NCI-H748 (cell line): Measurements from ENCODE around the gene CLASP1.

Experiments
- DNase-seq: peaks from one replicate; lab custom pipeline; 2025; ENCODE audit not compliant: unreplicated experiment; lab: John Stamatoyannopoulos, UW

CLASP1 gene

DNA sequence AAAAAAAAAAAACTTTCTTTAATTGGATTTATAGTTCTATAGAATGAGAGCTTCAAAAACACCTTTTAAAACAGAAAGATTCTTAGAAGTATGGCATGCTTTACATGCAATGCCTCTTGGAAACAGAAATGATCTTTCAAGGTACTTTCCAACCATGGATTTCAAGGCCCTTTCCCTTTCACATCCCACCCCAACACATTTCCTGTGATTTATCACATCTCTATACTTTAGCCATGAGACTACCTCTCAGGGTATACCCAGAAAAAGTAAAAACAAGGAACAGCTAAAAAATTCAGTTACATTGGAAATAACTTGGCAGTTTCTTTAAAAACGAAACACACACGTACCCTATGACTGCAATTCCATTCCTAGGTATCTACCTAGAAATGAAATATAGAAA, 103.3 kb downstream of the CLASP1 start:
- no peak for DNase-seq

DNA sequence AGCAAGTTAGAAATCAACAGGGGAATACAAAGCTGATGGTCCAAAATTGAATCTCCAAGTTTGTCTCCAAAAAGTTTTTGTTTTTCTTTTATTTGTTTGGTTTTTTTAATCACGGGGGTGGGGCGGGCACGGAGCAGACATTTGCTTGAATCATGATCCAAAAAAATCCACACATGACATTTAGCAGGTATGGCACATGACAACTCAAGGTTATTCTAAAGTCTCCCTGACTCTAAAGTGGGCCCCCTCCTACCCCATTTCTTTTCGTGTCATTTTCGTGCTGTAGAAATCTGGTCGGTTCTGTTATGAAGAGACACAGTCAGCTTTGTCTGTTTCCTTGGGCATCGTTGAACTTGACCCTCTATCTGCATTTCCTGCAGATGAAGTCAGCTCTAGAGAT, 104.0 kb downstream of the CLASP1 start:
- DNase-seq: no peak

DNA sequence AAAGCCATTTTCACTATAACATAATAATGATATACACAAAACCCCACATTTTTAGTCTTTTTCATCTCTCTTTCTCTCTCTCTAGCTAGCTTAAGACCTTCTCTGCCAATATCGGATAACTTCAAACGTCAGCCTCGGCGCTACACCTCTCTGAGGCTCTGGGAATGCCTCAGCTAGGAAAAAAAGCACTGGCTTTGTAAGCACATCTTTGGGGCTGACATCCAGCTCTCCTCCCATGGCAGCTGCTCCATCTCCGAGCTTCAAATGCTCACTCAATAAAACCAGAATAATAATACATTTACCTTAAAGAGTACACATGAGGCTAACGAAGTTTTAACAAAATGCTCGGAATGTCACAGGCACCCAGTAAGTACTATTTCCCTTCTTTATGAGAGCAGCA, 107.8 kb downstream of the CLASP1 start:
- DNase-seq: no peak

DNA sequence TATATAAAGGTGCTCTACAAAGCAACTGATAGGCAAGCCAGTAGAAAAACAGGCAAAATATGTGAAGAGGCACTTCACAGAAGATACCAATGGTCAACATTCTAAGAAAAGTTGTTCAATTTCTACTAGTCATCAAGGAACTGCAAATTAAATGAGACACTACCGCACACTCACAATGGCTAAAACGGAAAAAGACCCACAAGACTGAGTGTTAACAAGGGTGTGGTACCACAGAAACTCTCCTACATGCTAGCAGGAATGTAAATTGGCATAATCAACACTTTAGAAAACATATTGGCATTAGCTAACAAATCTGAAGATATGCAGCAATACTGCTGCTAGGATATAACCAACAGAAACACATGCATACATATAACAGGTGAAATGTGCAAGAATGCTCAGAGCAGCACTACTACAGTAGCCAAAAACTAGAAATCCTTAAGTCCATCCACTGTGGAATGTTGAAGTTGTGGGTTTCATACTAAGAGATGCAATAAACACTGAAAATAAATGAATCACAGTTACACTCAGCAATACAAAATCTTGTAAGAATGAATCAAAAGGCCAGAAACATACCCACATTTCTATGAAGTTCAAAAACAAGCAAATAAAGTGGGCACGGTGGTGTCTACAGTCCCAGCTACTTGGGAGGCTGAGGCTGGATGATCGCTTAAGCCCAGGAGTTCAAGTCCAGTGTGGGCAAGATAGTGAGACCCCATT, 109.4 kb downstream of the CLASP1 start:
- DNase-seq: no peak

DNA sequence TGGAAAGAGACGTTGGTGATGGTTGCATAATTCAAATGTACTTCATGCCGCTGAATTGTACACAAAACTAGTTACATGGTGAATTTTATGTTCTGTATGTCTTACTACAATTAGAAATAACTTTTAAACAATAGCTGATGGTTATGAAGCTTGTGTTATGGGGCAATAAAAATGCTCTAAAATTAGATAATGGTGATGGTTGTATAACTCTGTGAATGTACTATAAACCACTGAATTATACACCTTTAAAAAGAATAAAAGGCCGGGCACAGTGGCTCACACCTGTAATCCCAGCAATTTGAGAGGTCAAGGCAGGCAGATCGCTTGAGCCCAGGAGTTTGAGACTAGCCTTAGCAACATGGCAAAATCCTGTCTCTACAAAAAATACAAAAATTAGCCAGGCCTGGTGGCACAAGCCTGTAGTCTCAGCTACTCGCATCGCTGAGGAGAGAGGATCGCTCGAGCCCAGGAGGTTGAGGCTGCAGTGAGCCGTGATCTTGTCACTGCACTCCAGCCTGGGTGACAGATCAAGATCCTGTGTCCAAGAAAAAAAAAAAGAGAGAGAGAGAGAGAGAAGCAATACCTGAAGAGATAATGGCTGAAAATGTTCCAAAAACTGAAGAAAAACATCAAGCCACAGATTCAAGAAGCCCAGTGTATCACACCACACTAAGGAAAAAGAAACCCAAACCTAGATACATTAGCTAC, 112.3 kb downstream of the CLASP1 start:
- DNase-seq: no peak

DNA sequence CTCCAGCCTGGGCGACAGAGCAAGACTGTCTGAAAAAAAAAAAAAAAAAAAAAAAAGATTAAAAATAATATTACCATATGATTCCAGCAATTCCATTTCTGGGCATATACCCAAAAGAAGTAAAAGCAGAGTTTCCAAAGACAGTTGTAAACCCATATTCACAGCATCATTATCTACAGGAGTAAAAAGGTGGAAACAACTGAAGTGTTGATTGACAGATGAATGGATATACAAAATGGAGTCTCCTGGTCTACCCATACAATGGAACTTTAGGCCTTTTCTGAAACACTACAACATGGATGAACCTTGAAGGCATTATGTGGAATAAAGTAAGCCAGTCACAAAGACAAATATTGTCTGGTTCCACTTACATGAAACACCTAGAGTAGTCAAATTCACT, 112.9 kb downstream of the CLASP1 start:
- no peak for DNase-seq

DNA sequence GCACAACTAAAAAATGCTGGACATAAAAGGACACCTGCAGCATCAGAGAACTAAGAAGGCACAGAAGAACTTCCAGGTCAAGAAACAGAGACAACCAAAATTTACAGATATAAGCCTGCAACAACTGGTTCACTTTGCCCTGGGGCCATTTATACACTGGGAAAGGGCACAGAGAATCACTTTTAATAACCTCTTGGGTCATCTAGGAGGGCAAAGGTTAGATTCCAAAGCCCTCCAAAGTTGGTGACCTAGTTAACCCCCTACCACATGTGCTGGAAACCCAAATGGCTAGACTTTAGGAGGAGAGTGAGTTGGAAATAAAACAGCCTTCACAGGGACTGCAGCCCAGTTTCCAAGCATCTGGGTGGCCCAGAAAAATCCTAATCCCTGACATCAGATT, 115.3 kb downstream of the CLASP1 start:
- no peak for DNase-seq

DNA sequence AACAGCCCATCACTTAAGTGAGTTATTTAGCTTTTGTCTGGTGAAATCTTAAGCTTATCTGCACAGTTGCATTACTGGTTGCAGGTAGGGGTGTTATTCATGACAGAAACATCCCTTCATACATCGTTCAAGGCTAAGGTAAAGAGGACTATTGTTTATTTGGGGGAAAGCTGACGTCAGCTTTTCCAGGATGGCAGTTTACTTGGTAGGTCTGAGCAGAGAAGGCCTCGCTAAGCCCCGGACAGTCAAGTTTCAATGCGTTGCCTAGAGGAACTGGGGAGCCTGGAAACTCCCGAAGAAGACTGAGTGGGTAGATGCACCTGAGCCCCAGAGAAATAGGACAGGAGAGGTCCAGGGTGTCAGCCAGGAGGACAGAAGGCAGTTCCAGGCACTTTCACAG, 116.4 kb downstream of the CLASP1 start:
- DNase-seq: peak; percentile 10

DNA sequence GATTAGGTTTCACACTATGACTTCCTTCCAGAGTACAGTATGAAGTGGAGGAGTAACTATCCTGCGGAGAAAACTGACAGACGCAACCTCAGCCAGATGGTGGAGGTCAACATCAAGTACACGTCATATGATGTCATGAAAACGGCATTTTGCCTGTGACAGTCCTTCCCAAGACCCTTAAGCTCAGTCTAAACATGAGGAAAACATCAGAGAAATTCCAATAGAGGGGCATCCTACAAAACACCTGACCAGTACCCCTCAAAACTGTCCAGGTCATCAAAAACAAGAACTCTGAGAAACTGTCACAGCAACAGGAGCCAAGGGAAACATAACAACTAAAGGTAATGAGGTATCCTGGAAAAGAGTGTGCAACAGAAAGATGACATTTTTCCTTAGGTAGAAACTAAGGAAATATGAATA, 116.9 kb downstream of the CLASP1 start:
- DNase-seq: peak; percentile 24

DNA sequence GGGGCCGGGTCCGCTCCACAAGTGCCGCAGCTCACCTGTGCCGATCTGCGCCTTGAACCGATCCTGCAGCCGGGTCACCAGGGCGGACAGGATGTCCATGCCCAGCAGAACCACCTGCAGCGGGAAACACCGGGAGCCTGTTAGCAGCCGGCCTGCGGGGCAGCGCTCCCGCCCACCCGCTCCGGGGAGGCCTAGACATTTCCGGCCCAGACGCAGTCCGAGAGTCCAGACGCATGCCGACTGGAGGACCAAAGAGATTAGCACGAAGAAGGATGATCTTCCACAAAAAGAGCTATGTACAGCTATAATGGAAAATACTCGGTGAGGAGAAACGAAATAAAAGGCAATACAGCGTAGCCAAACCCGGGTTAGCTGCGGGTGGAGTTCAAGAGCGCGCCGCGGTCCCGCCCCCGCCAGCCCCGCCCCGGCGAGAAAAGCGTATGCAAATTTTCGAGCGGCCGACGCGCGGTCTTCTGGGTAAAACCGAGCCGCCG, 119.0 kb downstream of the CLASP1 start:
- DNase-seq: peak; percentile 83

DNA sequence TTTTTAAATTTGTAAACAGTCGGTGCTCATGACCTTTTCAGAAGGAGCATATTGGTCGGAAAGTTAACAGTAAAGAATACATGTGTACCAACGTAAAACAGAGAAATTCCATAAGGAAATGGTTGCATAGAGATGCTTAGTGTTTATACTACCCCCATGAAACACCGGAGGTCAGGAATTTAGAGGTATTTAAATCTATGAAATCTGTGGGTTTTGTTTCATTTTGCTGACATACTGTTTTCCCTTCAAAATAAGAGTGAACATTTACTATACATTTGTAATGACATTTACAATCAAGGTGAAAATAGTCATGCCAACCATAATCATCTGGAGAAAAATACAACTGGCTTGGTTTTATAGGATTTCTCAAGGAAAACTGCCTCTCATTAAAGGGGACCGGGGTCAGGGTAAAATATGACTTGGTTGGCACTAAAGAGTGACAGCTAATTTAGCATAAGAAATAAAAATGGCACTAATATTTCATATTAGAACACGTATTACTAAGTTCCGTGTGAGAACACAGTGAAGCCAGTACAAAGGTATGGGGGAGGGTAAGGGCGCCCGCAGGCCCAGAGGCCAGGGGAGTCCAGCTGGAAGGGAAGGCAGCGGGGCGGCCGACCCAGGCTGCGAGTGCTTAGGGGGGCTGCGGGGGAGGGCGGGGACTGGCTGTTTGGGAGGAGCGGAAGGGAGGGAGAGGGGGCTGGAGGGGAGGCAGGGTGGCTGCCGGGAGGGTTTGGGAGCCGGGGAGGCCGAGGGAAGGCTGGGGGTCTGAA, 119.6 kb downstream of the CLASP1 start:
- peak; percentile 82 for DNase-seq

DNA sequence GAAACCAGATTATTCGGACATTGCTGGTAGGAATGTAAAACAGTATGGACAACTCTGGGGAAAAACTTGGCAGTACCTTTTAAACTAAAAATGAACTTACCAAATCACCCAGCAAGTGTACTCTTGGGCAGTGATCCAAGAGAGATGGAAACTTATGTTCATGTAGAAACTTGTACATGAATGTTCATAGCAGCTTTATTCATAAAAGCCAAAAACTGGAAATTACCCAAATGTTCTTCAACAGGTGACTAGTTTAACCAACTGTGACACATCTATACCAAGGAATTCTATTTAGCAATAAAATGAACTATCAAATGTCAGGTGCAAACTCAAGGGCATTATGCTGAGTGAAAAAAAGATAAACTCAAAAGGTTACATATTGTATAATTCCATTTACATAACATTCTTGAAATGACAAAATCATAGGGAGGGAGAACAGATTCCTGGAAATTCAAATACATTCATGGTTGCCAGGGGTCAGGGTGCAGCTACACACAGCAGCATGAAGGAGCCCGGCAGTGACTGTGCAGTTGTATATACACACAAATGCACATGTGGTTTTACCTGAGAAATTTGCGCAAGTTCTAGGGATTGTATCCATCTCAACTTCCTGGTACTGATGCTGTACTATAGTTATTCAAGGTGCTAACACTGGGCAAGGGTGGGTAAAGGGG, 122.1 kb downstream of the CLASP1 start:
- DNase-seq: no peak

DNA sequence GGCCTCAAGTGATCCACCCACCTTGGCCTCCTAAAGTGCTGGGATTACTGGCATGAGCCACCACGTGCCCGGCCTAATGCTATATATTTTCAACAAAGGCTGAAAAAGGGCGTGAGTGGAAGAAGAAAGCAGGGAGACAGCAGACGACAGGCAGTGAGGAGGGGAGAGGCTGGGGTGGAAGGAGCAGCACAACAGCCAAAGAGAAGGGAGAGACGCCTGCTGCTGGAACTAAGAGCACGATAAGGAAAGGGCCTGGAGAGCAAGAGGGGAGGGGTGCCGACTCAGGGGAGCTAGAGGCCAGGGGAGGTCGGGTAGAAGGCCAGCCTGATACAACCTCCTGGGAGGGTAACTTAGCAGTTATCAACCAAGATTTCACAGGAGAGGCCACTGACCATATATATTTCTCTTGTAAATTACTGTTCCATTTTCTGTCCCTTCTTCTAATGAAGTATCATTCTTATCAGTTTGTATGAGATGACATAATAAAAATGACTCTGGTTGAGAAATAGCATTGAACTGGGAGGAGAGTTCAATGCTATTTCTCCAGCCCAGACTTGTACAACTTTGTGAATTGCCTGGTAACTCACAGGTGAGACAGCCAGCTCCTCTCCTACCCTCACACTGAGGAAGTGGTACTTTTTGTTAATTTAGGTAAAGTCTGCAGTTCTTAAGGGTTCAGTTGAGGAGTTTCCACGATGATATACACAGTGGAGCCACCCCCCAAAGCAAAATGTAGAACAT, 124.4 kb downstream of the CLASP1 start:
- no peak for DNase-seq

DNA sequence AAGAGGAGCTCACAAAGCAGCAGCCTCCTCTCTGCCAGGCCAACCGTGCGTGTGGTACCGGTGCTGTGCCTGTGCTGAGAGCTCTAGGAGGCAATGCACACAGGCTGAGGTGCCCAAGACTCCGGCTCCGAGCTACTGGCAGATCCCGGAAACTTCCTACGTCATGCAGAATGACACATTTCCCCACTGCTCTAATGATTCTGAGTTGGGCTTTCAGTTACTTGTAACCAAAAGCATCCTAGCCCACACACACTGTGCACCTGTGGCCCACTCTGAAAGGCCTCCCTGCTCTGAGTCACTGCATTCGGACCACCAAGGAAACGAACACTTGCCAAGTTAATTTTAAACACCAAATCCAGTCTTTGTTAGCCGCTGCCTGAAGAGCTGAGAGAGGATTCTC, 127.9 kb downstream of the CLASP1 start:
- DNase-seq: no peak

DNA sequence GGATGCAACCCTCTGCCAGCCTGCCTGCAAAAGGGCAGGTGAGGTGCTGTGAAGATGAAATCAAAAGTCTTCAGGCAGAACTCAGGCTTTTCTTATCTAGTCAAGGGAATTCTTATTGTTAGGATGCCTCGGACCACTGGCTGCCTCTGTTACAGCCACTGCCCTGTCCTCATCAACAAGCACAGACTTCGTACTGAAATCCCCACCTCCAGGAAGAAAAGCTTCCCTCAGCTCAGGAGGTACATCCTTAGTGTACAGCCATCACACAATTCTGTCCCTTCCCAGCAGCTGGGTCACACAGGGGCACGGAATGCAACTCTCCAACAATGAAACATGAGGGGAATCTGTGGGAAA, 128.6 kb downstream of the CLASP1 start:
- no peak for DNase-seq

DNA sequence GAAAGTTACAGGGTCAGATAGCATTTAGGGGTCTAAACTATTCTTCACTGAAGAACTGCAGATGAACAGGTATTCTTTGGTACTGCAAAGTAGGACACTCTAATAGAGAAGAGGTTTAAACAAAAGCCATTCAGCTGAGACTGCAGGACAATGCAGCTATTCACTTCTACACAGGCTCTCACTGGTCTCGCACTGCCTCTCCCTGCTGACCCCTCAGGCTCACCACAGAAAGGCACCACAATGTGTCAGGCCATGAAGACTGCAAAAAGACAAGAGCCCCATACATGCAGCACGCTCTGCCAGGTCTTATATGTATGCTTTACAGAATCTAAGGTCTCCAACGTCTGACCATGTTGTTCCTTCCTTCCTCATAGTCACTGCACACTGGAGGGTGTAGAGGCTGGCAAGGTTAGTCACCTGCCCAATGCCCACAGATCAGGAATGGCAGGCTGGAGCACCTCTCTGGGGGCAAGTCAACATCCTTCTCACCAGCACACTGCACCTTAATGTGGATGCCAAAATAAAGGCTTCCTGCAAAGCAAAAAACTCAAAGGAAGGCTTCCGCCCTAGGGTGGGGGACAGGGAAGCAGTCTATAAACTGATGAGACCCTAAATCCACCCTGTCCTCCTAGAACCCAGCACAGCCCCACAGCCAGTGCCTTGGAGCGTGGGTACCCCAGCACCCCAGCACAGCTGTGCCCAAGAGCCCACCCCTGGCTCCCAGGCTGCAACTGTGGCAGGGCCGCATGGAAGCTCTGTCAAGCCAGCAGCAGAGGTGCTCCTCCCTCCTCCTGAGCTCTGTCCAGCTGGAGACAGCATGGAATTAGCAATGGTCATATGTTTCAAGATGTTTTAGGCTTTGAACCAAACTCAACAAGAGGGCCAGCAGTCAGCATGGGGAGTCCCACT, 129.3 kb downstream of the CLASP1 start:
- DNase-seq: no peak

DNA sequence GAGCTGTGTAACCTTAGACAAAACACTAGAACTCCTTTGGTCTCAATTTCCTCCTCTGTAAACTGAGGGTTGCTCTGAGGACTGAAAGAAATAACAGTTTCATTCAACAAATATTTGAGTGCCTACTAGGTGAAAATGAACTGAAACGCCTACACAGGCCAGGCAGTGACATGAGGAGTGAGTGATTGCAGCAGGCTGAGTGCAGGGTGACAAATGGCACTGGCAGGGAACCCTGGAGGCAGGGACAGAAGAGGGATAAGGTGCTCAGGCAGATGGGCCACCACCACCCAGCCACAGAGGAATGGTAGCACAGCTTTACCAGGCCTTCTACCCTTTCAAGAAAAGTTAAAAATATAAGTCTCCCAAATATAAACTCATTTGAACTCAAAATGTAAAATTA, 130.1 kb downstream of the CLASP1 start:
- no peak for DNase-seq

DNA sequence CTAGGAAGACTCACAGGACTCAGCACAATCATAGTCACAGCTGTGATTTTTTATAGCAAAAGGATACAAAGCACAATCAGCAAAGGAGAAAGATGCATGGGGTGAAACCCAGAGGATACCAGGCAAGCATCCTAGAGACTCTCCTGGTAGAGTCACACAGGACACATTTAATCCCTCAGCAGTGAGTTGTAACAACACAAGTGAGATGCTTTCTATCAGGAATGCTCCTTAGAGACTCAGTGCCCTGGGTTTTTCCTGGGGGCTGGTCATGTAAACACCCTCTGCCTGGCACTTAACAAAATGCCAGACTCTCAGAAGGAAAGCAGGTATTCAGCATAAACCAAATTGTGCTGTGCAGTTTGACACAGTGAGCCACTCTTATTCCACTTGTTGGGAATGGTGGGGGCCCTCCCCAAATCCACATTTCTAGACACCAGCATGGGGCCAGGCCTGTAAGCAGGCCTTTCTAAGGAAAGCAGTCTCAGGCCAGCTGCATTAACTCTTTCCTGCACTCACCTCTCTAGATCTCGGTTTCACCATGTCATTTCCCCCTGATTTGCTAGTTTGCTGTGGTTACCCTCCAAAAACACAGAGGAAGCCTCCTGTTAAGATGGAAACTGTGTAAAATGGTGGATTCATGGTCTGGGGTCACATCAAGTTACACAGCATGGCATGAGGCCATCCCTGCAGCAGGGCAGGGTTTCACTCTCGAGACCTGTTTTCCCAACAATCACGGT, 135.5 kb downstream of the CLASP1 start:
- DNase-seq: no peak

DNA sequence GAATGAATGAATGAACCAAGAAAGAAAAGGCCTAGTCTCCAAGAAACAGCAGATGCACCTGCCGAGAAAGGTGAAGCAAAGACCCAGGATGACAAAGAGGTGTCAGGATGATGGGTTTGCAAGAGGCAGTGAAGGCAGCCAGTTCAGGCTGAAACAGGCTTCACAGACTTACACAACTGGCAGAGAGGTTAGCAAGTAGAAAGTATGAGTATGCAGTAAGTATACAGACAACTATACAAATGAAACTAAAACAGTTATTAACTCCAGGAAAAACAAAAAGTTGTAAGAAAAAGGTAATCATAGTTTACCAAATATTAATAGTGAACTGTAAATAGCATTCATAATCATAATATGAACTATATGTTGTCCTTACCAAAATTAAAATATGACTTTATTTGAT, 138.4 kb downstream of the CLASP1 start:
- no peak for DNase-seq
